ENCODE results near the gene SH3PXD2A.

- TF ChIP-seq EZH2 (IDR thresholded peaks at IDR 0.05; ENCODE audit: borderline replicate concordance, insufficient read depth, low read depth, low read length, poor library complexity, severe bottlenecking) = no peak
- no peak for TF ChIP-seq CTCF (IDR thresholded peaks at IDR 0.05)
Measured at GRCh38 chr10:103805781-103806180, 49.6 kb downstream of the SH3PXD2A start.
